HG03196 (cell line): ENCODE results near the gene UBE3C.
"Not testable (repeated sequence)": the region's sequence is repeated elsewhere in the genome, so short reads cannot be mapped to it uniquely, and the experiment has no call there.

Experiments
- ATAC-seq: cut with Tn5 transposase; IDR thresholded peaks from one replicate; pipeline ENCODE4 v1.9.1; 2021; ENCODE audit not compliant: unreplicated experiment

UBE3C gene

GRCh38 chr7:157269341-157270059, 130.8 kb downstream of the UBE3C start:
- ATAC-seq = no peak

DNA sequence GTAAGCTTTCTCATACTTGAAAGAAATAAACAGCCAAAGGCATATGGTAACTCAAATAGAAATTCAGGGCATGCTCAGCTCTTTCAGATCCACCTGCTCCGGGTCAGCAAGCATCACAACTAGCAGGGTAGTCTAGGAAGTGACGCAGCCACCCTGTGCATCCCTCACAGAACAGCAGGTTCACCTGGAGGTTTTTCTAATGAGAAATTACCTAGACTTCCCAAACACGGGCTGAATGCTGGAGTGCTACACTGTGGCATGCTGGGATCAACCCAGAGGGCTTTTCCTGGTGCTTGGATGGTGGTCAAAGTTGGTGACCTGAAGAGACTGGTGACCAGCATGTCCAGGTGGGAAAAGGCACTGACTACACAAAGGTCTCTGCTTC, 131.3 kb downstream of the UBE3C start:
- no peak for ATAC-seq

DNA sequence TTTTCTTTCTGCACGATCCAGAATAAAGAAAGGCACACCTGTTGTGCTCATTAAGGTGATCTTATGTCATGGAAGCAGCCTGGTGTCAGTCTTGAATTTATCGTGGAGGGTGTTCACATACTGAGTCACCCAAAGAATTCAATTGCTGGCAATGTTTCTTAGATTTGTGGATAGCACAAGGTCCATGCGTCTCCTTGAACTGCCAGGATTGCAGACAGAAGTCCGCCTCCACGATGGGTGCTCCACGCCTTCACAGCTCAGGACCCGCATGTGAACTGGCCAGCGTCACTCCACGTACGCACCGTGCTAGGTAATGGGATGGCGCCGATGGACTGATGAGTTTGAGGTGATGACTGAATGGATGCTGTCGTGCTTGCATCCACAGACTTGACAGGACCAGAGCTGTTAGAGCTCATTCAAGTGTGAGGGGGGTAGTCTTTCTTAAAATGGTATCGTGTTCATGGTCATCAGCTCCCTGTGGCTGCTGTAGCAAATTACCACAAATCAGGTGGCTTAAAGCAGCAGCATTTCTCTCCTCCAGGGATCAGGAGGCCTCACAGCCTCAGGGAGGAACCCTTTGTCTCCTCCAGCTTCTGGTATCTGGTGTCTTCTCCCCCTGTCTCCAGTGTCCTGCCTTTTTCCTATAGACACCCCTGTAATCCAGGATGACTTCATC, 132.7 kb downstream of the UBE3C start:
- no peak for ATAC-seq

DNA sequence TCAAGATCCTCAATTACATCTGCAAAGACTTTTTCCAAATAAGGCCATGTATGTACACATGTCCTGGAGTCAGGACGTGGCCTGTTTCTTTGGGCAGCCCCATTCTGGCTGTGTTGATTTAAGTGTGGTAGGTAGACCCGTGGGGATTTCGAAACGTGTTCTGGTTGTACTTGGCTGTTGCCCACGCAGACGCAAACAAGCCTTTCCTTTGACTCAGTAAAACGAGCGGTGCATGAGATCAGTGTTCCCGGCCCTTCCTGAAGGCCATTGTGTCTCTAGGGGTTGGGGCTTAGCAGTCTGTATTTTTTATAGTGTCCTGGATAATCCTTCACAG, 133.2 kb downstream of the UBE3C start:
- no peak for ATAC-seq

- ATAC-seq = no peak
These were observed 133.9 kb downstream of the UBE3C start for GRCh38 chr7:157272351-157273207.

GRCh38 chr7:157273208-157274093, 134.7 kb downstream of the UBE3C start:
- ATAC-seq = peak; percentile 64

DNA sequence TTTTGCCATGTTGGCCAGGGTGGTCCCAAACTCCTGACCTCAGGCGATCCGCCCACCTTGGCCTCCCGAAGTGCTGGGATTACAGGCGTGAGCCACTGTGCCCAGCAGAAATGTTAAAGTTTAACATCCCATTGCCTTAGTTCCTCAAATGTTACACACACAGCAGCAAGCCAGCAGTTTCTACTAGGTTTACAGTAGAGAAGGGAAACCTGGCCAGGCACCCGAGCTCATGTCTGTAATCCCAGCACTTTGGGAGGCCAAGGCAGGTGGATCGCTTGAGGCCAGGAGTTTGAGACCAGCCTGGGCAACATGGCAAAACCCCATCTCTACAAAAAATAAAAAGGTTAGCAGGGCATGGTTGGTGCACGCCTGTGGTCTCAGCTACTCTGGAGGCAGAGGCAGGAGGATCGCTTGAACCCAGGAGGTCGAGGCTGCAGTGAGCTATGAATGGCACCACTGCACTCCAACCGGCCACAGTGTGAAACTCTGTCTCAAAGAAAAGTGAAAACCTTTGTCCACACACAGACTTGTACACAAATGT, 135.4 kb downstream of the UBE3C start:
- ATAC-seq = not testable (repeated sequence)

GRCh38 chr7:157274991-157275427, 136.3 kb downstream of the UBE3C start:
- no peak for ATAC-seq

- ATAC-seq = no peak
These were observed 137.4 kb downstream of the UBE3C start for GRCh38 chr7:157276091-157276561.

DNA sequence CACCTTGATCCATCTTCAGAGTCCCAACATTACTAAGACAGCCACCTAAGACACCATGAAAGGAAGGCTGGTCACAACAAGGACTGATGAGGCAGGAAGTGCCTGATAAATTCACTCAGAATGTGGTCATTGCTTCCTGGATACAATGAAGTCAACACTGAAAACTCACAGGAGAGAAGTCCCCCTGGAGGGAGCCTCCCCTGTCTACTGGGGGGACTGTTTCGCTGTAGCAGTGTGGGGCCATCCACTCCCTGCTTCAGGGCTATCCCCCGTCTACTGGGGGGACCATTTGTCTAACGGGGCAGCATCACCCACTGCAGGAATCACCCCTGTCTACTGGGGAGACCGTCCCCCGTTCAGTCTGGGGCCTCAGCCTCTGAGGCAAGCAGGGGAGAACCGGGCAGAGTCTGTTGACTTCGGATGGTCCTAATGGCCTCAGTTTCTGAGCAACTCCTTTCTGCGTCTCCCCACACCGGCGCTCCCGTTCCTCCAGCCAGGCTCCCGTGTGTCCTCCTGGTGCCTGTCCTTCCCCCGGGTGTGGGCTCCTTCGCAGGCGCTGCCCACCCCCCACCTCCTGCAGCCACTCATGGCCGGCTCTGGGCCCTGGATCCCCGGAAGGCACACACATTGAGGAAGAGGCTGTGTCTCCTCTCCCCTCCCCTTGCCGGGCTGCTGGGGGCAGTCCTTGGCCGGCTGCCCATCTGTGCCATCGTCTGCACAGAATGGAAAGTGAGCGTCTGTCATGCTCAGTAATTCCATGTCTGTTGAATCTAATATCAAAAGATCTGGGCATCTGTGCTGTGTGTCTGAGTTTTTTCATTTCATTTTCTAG, 138.2 kb downstream of the UBE3C start:
- no peak for ATAC-seq

DNA sequence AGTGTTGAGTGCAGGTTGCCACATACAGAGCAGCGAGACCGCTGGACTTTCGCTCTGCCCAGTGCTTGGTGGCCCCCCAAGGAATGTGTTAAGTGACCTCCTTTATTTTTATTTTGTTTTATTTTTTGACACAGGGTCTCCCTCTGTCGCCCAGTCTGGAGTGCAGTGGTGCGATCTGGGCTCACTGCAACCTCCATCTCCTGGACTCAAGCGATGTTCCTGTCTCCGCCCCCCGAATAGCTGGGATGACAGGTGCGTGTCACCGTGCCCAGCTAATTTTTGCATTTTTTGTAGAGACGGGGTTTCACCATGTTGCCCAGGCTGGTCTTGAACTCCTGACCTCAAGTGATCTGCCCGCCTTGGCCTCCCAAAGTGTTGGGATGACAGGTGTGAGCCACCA, 138.8 kb downstream of the UBE3C start:
- not testable (repeated sequence) for ATAC-seq

DNA sequence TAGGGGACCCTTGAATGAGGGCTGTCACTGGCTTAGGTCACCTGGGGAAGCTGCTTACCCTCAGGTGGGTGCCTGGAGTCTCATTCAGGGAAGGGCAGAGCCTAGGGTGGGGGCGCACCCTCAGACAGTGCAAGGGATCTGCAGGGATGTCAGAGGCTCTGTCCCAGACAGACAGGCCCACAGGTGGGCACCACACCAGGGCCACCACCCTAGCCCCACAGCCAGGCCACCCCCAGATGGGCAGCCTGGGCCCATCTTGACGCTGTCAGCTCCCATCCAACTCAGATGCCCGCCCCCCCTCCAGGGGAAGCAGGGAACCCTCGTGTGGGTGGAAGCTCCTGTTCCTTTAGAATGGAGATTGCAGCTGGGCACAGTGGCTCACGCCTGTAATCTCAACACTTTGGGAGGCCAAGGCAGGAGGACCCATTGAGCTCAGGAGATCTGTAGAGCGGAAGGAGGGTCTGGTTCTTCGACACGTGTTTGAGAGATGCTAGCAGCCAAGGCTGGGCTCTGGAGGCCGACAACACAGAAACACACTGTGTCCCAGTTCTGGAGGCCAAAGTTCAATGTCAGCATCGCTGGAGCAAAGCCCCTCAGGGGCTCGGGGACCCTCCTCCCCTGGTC, 139.6 kb downstream of the UBE3C start:
- ATAC-seq = no peak

DNA sequence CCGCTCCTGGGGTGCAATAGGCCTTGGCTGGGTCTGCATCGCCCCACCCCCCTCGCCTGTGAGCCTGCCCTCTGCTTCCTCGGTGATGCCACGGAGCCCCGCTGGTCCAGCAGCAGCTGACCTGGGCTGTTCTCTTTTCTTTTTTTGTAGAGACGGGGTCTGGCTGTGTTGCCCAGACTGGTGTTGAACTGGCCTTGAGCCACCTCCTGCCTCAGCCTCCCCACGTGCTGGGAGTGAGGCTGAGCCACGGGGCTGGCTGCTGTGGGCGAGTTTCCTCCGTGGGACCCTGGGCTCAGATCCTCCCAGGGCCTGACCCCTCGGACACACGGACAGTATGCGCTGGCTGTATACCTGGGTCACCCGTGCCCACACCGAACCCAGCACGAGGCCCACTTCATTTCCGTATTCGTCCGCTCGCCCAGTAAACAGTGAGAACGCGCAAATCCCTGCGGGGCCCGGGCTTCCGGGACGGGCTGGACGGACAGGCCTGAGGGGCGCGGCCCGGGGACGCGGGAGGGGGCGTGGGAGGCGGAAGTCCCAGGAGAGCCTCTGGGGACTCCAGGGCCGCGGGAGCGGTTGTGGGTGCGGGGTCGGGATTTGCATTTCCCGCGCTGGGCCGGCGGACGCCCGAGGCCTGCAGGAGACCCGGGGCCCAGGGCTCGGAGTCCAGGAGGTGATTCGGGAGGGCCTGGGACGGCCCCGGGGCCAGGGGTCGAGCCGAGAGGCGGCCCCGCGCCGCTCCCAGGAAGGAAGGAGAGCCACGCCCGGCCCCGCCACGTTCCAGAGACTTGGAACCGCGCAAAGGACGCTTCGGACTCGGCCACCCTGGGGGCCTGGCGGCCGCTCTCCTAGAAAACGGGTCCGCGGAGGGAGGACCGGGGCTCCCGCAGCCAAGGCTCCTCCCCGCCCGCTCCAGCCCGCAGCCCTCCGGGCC, 140.3 kb downstream of the UBE3C start:
- ATAC-seq = peak; percentile 39

GRCh38 chr7:157279741-157280215, 141.1 kb downstream of the UBE3C start:
- ATAC-seq = no peak

DNA sequence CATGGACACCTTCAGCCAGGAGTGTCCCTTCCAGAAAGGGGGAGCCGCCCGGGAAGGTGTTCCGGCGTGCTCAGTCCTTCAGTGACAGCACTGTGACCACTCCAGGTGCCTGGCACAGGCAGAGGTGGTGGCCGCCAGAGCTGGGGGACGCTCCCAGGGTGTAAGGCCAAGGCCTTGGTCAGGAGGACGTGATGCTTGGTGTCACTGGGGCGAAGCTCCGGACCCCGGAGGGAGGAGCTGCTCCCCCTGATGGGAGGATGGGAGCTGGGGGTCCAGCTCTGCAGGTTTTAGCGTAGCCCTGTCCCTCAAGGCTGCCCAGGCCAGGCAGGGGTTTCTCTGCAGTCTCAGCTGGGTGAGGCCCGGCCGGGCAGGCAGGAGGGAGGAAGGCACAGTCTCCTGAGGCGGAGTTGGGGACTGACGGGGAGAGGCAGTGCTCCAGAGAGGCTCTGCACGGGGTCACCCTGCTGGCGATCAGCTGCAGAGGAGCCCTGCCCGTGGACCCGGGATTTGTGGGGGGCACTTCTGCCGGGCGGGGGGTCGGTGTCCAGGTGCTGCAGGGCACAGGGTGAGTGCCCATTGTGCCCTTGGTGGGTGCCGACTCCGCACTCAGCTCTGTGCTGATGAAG, 141.6 kb downstream of the UBE3C start:
- no peak for ATAC-seq

DNA sequence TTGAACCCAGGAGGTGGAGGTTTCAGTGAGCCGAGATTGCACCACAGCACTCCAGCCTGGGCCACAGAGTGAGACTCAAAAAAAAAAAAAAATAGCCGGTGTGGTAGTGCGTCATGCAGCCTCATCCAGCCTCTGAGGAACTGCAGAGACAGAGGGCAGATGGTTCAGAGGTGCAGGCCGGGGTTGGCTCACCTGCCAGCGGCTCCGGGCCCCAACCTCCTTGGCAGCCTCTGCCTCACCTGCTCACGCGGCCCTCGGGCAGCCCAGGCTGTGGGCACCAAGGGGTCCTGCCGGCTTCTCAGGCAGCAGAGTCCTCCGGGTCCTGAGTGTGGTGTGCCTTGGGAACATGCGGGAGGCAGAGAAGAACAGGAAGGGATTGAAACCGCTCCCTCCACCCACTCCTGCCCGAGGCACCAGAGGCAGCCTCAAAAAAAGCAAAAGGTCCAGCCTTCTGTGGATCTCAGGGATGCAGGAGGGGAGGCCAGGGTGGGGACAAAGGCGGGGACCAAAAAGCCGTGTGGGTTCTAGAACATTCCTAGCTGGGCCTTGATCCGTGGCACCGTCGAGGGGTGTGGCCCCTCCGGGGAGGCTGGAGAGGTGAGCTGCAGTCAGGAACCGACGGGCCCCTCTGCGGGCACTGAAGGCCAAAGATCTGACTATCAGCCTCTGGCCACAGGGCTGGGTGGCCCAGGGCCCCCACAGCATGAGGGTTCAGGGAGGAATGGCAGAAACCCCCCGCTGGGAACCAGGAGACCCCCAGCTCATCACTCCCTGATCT, 142.7 kb downstream of the UBE3C start:
- ATAC-seq = no peak
